ENCODE measurements around the gene ATP11C. TPM values are rescaled to one million over a fixed set of nuclear protein-coding genes. Genes with fewer than 3 reads are reported as not detected.

ATP11C gene
- total RNA-seq, 4 donors from 2014 or later: 5.9 to 24.4 (median 14.9) TPM

DNA sequence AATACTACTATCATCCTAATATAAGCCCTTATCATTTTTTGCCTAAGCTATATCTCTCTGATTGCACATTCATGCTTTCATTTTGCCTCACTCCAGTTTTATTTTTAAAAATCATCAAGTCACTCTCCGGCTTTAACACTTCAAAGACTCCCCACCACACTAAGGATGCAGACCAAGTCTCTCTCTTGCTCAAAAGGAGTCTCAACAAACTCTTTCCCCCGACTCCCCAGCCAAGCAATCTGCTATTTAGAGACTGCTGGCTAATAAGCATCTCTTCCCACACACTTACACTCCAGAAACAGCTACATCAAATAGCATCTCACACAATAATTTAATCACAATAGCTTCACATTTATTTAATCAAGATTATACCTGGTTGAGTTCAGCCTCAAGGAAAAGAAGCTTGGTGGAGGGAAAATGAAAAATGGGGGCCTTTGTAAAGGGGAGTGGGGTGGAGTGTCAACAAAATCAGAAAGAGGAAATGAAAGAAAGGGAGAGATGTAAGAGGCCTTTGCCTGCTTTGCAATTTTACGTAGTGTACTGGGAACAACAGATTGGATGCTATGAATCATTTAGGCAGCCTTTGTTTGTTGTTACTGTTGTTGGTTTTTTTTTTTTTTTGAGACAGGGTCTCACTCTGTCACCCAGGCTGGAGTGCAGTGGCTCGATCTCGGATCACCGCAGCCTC is 120.8 kb downstream of the ATP11C start:
- WGBS, 2 donors: 76 to 91% methylated on average over 6 of the region's 6 CpGs
- intact Hi-C loops (cut with DNase I): no loop called here
- TF ChIP-seq, protein P1, sequence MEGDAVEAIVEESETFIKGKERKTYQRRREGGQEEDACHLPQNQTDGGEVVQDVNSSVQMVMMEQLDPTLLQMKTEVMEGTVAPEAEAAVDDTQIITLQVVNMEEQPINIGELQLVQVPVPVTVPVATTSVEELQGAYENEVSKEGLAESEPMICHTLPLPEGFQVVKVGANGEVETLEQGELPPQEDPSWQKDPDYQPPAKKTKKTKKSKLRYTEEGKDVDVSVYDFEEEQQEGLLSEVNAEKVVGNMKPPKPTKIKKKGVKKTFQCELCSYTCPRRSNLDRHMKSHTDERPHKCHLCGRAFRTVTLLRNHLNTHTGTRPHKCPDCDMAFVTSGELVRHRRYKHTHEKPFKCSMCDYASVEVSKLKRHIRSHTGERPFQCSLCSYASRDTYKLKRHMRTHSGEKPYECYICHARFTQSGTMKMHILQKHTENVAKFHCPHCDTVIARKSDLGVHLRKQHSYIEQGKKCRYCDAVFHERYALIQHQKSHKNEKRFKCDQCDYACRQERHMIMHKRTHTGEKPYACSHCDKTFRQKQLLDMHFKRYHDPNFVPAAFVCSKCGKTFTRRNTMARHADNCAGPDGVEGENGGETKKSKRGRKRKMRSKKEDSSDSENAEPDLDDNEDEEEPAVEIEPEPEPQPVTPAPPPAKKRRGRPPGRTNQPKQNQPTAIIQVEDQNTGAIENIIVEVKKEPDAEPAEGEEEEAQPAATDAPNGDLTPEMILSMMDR (IDR thresholded peaks at IDR 0.05): no peak
- no peak for TF ChIP-seq POLR2A (IDR thresholded peaks at IDR 0.05)
- no peaks in the 10 kb centered on the region for H3K27me3 ChIP-seq
- no peaks in the 10 kb centered on the region for H3K9me3 ChIP-seq
- H3K4me1 ChIP-seq: no peaks in the 10 kb centered on the region
- no peak overlapping the region for H3K4me3 ChIP-seq
- peaks cover 0 to 8% (median 0%) of the 10 kb centered on the region in 3 donors for H3K36me3 ChIP-seq
- no peak overlapping the region for H3K27ac ChIP-seq
- no peak for DNase-seq

DNA sequence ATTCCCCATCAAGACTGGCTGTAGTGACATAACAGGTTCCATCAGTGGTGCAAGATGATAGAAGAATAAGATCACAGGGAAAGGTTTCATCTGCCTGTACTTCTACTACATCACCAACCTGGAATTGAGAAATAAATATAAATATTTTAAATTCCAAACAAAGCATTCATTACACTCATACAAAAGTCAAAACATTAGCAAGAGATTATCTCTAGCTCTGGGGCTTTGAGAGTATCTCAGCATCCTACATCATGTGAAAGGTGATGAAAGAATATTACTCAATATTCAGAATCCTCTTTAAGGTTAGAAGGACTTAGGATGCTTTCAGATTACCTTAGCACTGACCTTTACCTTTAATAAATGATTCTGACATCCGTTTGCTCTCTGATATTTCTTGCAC is 128.4 kb downstream of the ATP11C start:
- Histone ChIP-seq H3K4me1 (no peaks in the 10 kb centered on the region), H3K4me3 (no peak overlapping the region), H3K27ac (no peak overlapping the region), H3K9me3 (no peaks in the 10 kb centered on the region), H3K27me3 (no peaks in the 10 kb centered on the region), H3K36me3 (peaks cover 0 to 21% (median 7%) of the 10 kb centered on the region in 3 donors)
- no peak for TF ChIP-seq POLR2A (IDR thresholded peaks at IDR 0.05)
- TF ChIP-seq, protein P1 (IDR thresholded peaks at IDR 0.05): no peak
- no peak for DNase-seq
- intact Hi-C loops (cut with DNase I): no loop called here
- WGBS, 2 donors: 67 to 91% methylated on average over 1 of the region's 1 CpG

DNA sequence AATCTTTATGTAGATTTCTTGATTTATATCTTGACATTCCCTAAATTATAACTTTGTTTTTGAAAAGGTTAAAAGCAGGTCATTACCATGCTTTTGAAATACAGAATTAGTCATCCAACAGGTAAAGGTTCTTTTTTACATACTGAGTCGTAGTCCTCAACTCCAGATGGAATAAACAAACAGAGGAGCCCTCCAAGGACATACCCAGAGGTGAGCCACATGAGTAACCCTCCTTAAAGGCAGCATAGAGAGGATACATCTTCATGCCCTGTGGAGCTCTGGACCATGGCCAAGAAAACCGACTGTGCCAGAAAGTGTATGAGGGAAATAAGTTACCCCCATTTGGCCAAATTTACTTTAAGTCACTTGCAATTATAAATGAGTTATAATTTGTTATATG is 129.6 kb downstream of the ATP11C start:
- H3K36me3 ChIP-seq: peaks cover 0 to 29% (median 7%) of the 10 kb centered on the region in 3 donors

DNA sequence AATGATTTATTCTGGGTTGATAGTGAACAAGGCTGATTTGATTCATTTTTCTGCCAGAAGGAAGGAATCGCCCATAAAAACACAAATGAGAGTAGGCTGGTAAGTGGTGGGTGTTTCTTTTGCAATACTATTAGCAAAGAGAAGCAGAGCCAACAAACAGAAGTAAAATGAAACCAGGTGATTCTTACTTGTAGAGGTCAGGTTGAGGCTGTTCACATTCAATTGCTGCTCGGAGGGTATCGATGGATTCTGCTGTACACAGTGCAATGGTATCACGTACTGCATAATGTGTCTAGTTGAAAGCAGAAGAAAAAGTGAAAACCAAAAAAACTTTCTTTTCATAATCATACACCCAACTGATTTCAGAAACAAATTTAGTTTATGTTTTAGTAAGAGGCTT is 130.8 kb downstream of the ATP11C start:
- H3K4me1 ChIP-seq: no peaks in the 10 kb centered on the region
- peaks cover 0 to 29% (median 7%) of the 10 kb centered on the region in 3 donors for H3K36me3 ChIP-seq
- no peaks in the 10 kb centered on the region for H3K9me3 ChIP-seq
- WGBS, 2 donors: 81 to 97% methylated on average over 4 of the region's 4 CpGs
- intact Hi-C loops (cut with DNase I): no loop called here
- no peak for TF ChIP-seq POLR2A (IDR thresholded peaks at IDR 0.05)
- TF ChIP-seq, protein P1 (IDR thresholded peaks at IDR 0.05): no peak
- no peak for DNase-seq
- no peak overlapping the region for H3K4me3 ChIP-seq
- H3K27ac ChIP-seq: no peak overlapping the region
- H3K27me3 ChIP-seq: no peaks in the 10 kb centered on the region

More for the DNA sequence above, 129.6 kb downstream of the ATP11C start:
- DNase-seq: no peak
- Histone ChIP-seq H3K4me1 (no peaks in the 10 kb centered on the region), H3K9me3 (no peaks in the 10 kb centered on the region), H3K27me3 (no peaks in the 10 kb centered on the region), H3K27ac (no peak overlapping the region), H3K4me3 (no peak overlapping the region)
- intact Hi-C loops (cut with DNase I): no loop called here
- 32 to 38% methylated on average over 2 of the region's 2 CpGs for WGBS, 2 donors
- TF ChIP-seq, protein P1 (IDR thresholded peaks at IDR 0.05): no peak
- no peak for TF ChIP-seq POLR2A (IDR thresholded peaks at IDR 0.05)

GRCh38 chrX:139801397-139801813 is 131.4 kb downstream of the ATP11C start:
- intact Hi-C loops (cut with DNase I): no loop called here
- H3K27ac ChIP-seq: no peak overlapping the region
- TF ChIP-seq, protein P1 (IDR thresholded peaks at IDR 0.05): no peak
- TF ChIP-seq POLR2A (IDR thresholded peaks at IDR 0.05): no peak
- H3K36me3 ChIP-seq: peaks cover 0 to 29% (median 7%) of the 10 kb centered on the region in 3 donors
- no peak for DNase-seq
- H3K9me3 ChIP-seq: no peaks in the 10 kb centered on the region
- WGBS, 2 donors: 59 to 83% methylated on average over 3 of the region's 3 CpGs
- no peaks in the 10 kb centered on the region for H3K4me1 ChIP-seq
- H3K27me3 ChIP-seq: no peaks in the 10 kb centered on the region
- no peak overlapping the region for H3K4me3 ChIP-seq
